HG03571 (cell line): Measurements from ENCODE around the gene LURAP1L.

Source experiments
- ATAC-seq: cut with Tn5 transposase; IDR thresholded peaks from one replicate; pipeline ENCODE4 v1.9.1; 2021; ENCODE audit not compliant: unreplicated experiment

The LURAP1L gene

DNA sequence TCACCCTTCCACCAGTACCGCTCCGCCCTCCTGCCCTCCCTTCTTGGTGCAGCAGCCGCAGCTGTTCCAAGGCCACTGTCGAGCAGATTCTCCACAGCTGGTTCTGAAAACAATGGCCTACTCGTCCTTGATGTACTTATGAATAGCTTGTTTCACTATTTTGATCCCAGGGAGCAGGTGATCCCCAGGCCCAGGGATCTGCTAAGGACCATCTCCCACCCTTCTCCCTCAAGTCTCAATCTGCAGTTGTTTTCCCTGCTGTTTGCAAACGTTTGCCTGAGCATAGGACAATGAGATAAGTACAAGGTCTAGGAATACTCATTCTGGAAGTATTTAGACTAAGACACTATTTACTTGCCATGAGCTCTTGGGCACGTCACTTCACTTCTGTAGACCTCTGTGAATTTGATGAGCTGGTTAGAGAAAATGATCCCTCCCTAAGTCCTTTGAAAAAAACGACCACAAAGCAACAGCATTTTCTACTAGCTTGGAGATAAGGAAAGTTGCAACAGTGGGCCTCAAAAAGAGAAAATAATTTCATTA, 1.8 kb downstream of the LURAP1L start:
- no peak for ATAC-seq

DNA sequence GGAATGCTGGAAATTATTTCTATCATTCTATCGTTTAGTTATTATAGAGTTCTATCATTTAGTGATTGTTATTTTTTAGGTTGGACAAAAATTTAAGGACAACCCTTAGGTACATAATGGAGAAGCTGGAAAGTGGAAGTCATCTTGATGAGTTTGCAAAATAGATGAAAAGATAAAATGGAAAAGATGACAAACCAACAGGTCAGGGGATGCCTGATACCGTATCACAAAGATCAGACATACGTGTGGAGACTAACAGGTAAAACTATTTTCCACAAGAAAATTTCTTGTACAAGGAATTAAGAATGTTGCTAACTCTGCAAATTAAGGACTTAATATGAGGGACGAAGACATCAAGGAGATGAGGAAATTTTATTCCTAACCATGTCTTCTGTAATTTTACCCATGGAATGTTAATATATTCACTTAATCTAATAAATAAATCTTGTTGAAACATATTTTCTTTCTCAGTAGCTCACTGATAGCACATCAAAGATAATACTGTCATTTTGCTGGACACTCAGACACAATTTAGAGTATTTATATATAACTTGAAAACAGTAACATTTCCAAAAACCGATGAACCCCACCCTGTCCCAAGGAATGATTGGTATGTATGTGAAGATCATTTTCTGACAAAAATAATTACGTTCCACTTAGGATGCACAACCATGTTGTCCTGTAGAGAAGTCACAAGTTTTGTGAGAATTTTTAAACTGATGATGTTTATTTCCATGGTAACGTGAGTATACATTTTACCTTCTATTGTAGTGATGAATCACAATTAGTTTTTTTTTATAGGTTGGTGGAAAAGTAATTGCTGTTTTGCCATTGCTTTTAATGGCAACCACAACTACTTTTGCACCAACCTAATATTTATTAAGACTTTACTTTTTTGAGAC, 2.6 kb downstream of the LURAP1L start:
- ATAC-seq: no peak

DNA sequence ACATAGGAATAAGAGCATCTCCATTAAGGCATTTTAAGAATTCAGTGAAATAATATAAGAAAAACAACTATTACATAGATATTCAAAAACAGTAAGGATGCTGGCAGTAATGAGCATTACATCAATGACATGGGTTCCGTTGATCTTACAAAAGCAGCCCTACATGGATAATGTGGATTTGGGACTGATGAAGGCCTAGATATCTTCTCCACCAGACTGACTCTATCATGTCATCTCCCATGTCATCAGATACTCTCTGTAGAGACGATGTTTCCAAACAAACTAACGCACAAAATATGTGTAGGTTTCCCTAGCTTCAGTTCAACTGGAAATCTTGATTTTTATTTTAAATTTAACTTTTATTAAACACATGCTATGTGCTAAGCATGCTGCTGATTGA, 3.6 kb downstream of the LURAP1L start:
- ATAC-seq: no peak

DNA sequence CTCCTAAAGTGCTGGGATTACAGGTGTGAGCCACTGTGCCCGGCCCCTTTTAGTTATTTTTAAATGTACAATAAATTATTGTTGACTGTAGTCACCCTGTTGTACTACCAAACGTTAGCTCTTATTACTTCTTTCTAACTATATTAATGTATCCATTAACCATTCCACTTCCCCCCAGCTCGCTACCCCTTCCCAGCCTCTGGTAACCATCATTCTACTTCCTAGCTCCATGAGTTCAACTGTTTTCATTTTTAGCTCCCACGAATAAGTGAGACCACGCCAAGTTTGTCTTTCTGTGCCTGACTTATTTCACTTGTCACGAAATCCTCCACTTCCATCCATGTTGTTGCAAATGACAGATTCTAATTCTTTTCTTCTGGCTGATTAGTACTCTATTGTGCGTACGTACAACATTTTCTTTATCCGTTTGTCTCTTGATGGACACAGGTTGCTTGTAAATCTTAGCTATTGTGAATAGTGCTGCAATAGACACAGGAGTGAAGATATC, 6.5 kb downstream of the LURAP1L start:
- ATAC-seq: no peak

DNA sequence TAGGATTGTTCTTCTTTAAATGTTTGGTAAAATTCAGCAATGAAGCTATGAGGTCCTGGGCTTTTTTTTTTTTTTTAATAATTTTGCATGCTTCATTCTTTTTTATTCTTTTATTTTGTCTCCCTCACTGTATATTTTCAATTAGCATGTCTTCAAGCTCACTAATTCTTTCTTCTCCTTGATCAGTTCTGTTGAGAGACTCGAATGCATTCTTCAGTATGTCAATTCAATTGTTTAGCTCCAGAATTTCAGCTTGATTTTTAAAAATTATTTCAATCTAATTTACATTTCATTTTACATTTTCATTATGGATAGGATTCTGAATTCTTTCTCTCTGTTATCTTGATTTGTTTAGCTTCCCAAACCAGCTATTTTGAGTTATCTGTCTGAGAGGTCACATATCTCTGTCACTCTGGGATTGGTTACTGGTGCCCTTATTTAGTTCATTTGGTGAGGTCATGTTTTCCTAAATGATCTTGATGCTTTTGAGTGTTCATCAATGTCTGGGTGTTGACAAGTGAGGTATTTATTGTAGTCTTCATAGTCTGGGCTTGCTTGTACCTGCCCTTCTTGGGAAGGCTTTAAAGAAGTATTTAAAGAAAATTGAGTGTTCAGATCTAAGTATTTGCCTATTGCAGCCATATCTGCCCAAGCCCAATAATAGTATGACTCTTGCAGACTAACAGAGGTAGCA, 9.1 kb downstream of the LURAP1L start:
- ATAC-seq: no peak

DNA sequence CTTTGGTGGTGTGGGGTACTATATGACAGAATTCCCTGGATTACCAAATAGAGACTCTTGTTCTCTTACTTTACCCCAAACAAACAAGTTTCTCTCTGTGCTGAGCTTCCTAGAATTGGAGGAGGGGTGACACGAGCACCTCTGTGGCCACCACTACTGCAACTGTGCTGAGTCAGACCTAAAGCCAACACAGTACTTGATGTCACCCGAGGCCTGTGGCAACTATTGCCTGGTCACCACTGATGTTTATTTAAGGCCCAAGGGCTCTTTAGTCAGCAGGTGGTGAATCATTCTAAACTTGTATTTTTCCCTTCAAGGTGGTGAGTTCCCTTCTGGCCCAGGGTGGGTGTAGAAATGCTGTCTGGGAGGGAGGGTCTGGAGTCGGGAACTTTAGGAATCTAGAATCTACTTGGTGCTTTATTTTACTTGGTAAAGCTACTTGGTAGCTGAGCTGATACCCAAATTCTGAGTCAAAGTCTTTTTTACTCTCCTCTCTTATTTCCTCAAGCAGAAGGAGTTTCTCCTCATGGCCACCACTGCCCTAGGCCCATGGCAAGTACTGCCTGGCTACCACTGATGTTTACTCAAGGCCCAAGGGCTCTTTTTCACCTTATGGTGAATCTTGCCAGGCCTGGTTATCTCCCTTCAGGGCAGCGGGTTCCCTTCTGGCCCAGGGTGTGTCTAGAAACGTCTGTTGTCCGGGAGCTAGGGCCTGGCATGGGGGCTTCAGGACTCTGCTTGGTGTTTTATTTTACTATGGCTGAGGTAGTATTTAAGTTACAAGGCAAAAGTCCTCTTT, 9.8 kb downstream of the LURAP1L start:
- no peak for ATAC-seq

DNA sequence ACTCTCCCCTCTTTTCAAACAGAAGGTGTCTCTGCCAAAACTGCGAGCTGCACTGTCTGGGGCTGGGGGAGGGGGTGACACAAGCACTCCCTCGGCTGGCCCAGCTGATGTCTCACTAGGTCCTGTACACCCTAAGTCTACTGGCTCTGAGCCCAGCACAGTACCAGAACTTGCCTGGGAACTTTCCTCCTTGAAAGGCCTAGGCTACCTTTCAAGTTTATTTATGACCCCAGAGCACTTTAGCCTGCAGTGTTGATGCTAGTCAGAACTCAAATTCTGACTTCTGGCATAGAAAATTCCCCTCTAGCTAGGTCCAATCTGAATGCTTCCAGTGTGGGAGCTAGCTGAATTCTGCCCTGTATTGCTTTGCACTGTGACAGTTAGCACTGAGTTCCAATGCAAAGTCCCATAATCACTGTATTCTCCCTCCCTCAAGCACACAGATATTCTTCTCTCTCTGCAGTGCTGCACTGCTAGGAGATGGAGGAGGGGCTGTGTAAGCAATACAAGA, 10.5 kb downstream of the LURAP1L start:
- no peak for ATAC-seq

DNA sequence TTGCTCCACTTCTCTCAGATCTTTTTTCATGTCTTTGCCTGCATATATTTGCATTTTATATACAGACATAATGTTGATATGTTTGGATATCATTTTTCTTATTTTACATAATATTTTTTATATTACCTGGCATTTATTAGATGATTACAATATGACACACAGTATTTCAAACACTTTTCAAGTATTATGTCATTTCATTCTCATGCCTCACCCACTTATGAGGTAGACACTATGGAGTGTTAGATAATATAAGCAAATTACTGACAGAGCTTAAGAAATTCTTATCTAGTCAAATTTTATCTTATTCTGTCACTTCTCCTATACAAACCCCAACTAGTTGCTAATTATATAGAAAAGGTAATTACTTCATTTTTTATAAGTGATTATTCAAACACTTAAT, 11.1 kb downstream of the LURAP1L start:
- no peak for ATAC-seq

DNA sequence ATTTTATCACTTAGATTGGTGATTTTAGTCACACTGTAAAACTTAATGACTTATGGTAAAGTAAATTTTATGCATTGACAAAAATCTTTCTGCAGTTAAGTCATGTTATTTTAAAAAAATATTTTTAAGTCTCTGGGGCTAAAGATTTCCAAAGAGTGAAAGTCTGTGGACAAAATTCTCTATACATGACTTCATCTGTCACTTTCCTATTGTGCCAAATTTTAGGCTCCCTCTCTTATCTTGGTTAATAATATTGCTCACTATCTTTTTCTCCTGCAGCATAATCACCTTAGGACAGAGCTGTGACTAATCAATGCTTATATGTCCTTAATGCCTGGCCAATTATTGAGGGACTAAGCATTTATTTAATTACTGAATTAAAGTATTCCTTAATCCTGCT, 15.2 kb downstream of the LURAP1L start:
- ATAC-seq: no peak

DNA sequence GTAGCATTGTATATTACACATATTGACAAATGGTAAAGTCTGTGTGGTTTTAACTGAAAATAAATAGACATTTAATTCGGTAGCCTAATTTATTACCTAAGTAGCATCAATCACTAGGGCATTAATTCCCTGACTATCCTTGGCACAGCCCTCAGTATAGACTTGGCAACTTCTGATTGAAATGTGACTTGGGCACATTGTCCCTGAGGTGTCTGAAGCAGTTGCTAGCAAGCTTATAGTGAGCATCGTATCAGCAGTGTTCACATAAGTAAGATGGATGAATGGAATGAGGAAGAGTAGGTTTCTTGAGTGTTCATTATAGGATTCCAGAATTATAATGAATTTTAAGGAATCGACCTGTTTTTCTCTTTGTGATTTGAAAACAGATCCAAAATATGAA, 16.1 kb downstream of the LURAP1L start:
- ATAC-seq: no peak

DNA sequence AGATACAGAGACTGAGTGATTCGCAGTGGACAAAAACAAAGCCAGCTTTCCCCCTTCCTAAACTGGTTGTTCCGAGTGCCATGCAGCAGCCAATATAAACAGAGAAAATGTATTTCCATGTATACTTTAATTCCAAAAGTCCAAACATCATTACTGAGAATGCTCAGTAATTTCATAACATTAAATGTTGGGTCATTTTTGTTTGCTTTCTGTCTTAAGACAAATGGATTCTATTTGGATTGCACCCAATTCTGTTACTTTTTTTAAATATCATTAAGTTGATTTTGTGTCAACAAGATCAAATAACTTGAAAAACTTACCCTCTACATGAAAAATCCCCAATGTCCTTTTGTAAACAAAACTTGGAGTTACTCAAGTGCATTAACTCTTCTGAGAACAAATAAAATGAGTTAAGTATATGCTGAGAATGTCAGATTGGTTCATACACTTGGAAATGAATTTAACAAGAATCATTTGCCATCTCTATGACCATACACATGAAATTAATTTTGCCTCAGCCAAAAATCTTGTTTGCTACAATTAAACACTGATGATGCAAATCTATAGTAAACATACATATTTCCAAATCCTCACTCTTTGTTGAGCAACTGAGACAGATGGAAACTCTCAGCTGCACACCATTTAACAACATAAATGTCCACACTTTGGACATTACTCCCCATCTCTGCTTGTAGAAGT, 19.4 kb downstream of the LURAP1L start:
- ATAC-seq: no peak

DNA sequence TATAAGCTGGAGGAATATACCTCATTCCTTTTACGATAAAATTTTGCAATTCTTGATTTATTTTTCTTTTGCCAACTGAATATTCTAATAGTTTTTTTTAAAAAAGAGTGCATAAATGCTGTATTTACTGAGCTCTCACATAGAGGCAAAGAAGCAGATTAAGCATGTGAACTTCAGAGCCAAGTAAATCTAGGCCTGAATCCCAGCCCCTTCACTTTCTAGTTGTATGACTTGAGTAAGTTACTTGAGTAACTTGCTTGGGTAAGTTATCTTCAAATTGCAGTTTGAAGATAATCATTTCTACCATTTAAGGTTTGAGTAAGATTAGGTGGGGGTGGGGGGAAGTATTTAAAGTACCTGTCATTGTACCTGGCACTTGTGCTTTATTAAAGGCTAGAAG, 21.8 kb downstream of the LURAP1L start:
- no peak for ATAC-seq

DNA sequence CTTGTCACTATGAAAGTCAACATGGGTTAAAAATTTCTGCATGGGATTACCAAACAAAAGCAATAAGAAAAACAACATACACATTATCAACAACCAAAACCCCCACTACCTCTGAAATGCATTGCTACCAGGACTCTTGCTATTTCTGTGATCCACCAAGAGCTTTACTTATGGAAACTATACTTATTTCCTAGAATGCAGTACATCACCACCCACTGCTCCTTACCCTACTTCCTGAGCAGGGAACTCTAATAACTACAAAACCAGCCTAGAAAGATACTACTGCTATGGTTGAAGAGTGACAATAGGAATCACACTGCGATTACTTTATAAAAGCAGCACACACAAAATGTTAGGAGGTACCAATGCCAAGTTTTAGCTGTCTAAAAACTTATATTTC, 22.2 kb downstream of the LURAP1L start:
- no peak for ATAC-seq

DNA sequence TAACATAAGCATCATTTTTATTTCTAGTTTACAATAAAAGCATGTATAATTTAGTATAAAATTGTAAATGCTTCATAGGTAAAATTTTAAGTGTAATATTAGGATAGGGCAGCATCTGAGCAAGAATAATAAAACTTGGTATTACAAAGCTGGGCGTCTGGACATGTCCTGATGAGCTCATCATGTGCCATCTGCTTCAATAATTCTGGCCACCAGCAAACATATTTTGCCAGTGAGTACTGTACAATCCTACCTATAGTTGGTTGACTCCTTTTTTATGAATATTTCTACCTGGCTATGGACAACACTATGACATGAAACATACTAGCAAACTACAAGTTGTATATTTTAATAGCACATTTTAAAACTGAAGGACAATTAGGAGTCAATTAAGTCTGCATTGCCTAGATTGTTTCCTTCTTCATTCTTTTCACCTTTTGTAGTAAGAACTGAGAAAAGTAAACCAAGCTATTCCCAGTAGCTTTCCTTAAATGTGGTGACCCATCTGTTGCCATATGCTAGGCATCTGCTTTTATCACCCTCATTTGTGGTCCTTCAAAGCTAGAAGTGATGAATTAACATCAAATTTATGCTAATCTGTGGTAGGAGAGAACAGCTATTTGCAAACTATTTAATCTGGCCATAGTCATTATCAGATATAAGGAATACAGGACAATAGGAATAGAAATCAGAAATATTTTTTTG, 23.4 kb downstream of the LURAP1L start:
- no peak for ATAC-seq

DNA sequence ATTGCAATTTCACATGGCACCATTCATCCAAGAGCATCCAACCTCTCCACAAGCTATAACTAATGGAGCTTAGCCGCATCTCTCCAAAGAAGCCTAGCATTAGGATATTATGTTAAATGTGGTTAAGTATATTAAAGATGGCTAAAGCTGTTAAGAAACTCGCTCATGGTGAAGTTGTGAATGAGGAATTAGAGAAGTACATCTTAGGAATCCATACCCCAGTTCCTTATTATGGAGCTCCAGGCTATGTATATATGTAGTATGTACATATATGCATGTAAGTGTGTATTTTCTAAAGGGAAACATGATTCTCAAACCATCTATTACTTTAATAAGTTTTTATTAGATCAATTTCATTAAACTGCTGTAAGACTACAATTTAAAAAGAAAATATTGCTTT, 26.4 kb downstream of the LURAP1L start:
- ATAC-seq: no peak

DNA sequence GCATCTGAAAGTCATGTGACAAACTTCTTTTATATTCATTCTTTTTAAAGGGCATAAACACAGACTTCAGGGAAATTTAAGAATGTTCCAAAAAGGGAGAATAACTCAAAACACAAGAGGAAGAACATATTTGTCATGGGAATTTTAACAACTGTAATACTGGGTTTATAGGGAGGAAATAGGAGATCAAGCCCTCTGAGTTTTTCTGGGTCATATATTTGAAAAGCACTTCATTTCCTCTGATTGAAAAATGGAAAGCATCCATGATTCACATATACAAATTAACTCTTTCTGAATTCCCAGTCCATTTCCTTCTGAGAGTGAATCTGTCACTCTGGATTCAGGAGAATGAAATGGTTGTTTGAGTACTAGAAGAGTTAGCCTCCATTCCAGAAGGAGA, 26.8 kb downstream of the LURAP1L start:
- ATAC-seq: no peak

DNA sequence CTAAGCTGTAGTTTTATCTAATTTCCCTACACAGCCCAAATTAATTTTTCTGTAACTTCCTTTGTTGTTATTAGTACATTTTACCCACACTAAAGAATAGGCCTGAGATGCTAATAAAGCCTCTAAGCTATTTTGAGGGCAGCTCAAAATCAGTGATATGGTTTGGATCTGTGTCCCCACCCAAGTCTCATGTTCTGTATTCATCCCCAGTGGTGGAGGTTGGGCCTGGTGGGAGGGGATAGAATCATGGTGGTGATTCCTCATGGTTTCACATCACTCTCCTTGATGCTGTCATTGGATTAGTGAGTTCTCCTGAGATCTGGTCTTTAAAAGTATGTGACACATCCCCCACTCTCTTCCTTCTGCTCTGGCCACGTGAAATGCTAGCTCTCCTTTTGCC, 27.3 kb downstream of the LURAP1L start:
- ATAC-seq: no peak

DNA sequence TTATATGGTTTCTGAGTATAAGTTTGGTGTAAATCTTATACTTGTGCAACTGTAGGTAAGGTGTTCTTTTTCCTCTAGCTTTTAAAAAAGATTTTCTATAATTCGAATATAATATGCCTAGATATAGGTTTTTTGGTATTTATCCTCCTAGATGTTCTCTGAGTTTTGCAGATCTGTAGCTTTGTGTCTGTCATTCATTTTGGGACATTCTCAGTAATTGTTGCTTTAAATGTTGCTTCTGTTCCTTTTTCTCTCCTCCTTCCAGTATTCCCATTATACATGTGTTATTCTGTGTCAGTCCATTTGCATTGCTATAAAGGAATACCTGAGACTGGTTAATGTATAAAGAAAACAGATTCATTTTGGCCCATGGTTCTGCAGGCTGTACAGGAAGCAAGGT, 33.7 kb downstream of the LURAP1L start:
- ATAC-seq: no peak

DNA sequence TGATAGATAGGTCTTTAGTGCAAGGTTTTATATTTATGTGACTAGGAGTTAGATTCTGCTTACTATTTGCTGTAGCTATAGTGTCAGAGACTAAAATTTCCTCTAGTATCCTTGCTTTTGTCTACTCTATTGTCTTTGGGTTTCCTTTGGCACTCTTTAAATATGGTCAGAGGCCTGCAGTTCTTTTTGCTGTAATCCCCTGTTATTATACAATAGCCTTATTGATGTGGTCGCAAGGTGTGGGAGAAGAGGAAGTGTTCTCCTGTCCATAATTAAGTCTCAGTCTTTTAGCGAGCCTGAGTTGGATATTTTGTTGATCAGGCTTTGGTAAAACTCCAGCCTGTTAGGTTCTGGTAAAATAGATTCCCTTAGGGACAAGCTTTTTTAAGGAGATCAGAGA, 34.9 kb downstream of the LURAP1L start:
- no peak for ATAC-seq

DNA sequence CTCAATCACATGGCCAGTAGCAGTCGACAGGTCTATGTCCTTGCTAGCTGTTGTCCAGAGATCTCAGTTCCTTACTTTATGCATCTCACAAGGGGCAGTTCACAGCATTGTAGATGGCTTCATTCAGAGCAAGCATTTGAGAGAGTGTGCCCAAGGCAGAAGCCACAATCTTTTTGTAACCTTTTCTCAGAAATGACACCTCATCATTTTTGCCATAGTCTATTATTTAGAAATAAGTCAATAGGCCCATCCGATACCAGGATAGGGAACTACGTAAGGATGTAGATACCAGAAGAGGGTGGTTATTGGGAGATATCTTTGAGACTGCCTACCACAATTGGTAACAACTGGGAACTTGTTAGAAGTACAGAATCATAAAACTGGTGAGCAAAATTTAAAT, 37.1 kb downstream of the LURAP1L start:
- no peak for ATAC-seq
